Measurements from ENCODE around the gene MGAT3.

Gene MGAT3

GRCh38 chr22:39472570-39473556, 16.1 kb downstream of the MGAT3 start:
- no peaks in the 10 kb centered on the region for H3K36me3 ChIP-seq (ENCODE audit: insufficient read depth, low read length)
- H3K27me3 ChIP-seq (ENCODE audit: insufficient read depth, low read length), result no peaks in the 10 kb centered on the region
- no peak overlapping the region for H3K27ac ChIP-seq (ENCODE audit: low read depth, low read length)
- H3K4me1 ChIP-seq (ENCODE audit: control insufficient read depth, insufficient read depth, low read length, unreplicated experiment), result peaks cover 13% of the 10 kb centered on the region
- H2AFZ ChIP-seq (ENCODE audit: low read length, unreplicated experiment), result no peak overlapping the region
- H3K4me3 ChIP-seq (ENCODE audit: low read depth, low read length), result no peak overlapping the region
- H3K79me2 ChIP-seq (ENCODE audit: control insufficient read depth, insufficient read depth, low read length, unreplicated experiment), result no peaks in the 10 kb centered on the region

- Histone ChIP-seq H3K36me3 (ENCODE audit: insufficient read depth, low read length) (no peaks in the 10 kb centered on the region), H3K79me2 (ENCODE audit: control insufficient read depth, insufficient read depth, low read length, unreplicated experiment) (no peaks in the 10 kb centered on the region), H2AFZ (ENCODE audit: low read length, unreplicated experiment) (no peak overlapping the region), H3K4me3 (ENCODE audit: low read depth, low read length) (no peak overlapping the region), H3K4me1 (ENCODE audit: control insufficient read depth, insufficient read depth, low read length, unreplicated experiment) (peaks cover 13% of the 10 kb centered on the region), H3K27me3 (ENCODE audit: insufficient read depth, low read length) (no peaks in the 10 kb centered on the region), H3K27ac (ENCODE audit: low read depth, low read length) (no peak overlapping the region)
Observed at GRCh38 chr22:39473851-39474250, 17.0 kb downstream of the MGAT3 start.

GRCh38 chr22:39474351-39475111, 17.7 kb downstream of the MGAT3 start:
- no peak overlapping the region for H3K4me3 ChIP-seq (ENCODE audit: low read depth, low read length)
- H3K79me2 ChIP-seq (ENCODE audit: control insufficient read depth, insufficient read depth, low read length, unreplicated experiment), result no peaks in the 10 kb centered on the region
- H3K27me3 ChIP-seq (ENCODE audit: insufficient read depth, low read length), result no peaks in the 10 kb centered on the region
- H2AFZ ChIP-seq (ENCODE audit: low read length, unreplicated experiment), result no peak overlapping the region
- no peaks in the 10 kb centered on the region for H3K36me3 ChIP-seq (ENCODE audit: insufficient read depth, low read length)
- no peak overlapping the region for H3K27ac ChIP-seq (ENCODE audit: low read depth, low read length)
- H3K4me1 ChIP-seq (ENCODE audit: control insufficient read depth, insufficient read depth, low read length, unreplicated experiment), result peaks cover 13% of the 10 kb centered on the region

- Histone ChIP-seq H3K4me1 (ENCODE audit: control insufficient read depth, insufficient read depth, low read length, unreplicated experiment) (peaks cover 13% of the 10 kb centered on the region), H3K79me2 (ENCODE audit: control insufficient read depth, insufficient read depth, low read length, unreplicated experiment) (no peaks in the 10 kb centered on the region), H3K27ac (ENCODE audit: low read depth, low read length) (no peak overlapping the region), H2AFZ (ENCODE audit: low read length, unreplicated experiment) (no peak overlapping the region), H3K36me3 (ENCODE audit: insufficient read depth, low read length) (no peaks in the 10 kb centered on the region), H3K4me3 (ENCODE audit: low read depth, low read length) (no peak overlapping the region), H3K27me3 (ENCODE audit: insufficient read depth, low read length) (no peaks in the 10 kb centered on the region)
Observed at GRCh38 chr22:39475337-39475736, 18.5 kb downstream of the MGAT3 start.

- no peaks in the 10 kb centered on the region for H3K27me3 ChIP-seq (ENCODE audit: insufficient read depth, low read length)
- no peak overlapping the region for H2AFZ ChIP-seq (ENCODE audit: low read length, unreplicated experiment)
- H3K4me3 ChIP-seq (ENCODE audit: low read depth, low read length), result no peak overlapping the region
- H3K79me2 ChIP-seq (ENCODE audit: control insufficient read depth, insufficient read depth, low read length, unreplicated experiment), result no peaks in the 10 kb centered on the region
- peaks cover 13% of the 10 kb centered on the region for H3K4me1 ChIP-seq (ENCODE audit: control insufficient read depth, insufficient read depth, low read length, unreplicated experiment)
- H3K27ac ChIP-seq (ENCODE audit: low read depth, low read length), result no peak overlapping the region
- H3K36me3 ChIP-seq (ENCODE audit: insufficient read depth, low read length), result no peaks in the 10 kb centered on the region
Observed at GRCh38 chr22:39475902-39476301, 19.1 kb downstream of the MGAT3 start.

GRCh38 chr22:39476664-39477063, 19.9 kb downstream of the MGAT3 start:
- no peaks in the 10 kb centered on the region for H3K36me3 ChIP-seq (ENCODE audit: insufficient read depth, low read length)
- peaks cover 8% of the 10 kb centered on the region for H3K4me1 ChIP-seq (ENCODE audit: control insufficient read depth, insufficient read depth, low read length, unreplicated experiment)
- no peaks in the 10 kb centered on the region for H3K27me3 ChIP-seq (ENCODE audit: insufficient read depth, low read length)
- no peak overlapping the region for H3K27ac ChIP-seq (ENCODE audit: low read depth, low read length)
- H2AFZ ChIP-seq (ENCODE audit: low read length, unreplicated experiment), result no peak overlapping the region
- H3K79me2 ChIP-seq (ENCODE audit: control insufficient read depth, insufficient read depth, low read length, unreplicated experiment), result no peaks in the 10 kb centered on the region
- no peak overlapping the region for H3K4me3 ChIP-seq (ENCODE audit: low read depth, low read length)

- no peaks in the 10 kb centered on the region for H3K36me3 ChIP-seq (ENCODE audit: insufficient read depth, low read length)
Observed at GRCh38 chr22:39477542-39477941, 20.7 kb downstream of the MGAT3 start.

GRCh38 chr22:39478441-39478850, 21.6 kb downstream of the MGAT3 start:
- H3K4me3 ChIP-seq (ENCODE audit: low read depth, low read length), result no peak overlapping the region
- no peaks in the 10 kb centered on the region for H3K27me3 ChIP-seq (ENCODE audit: insufficient read depth, low read length)
- H3K27ac ChIP-seq (ENCODE audit: low read depth, low read length), result no peak overlapping the region
- H3K4me1 ChIP-seq (ENCODE audit: control insufficient read depth, insufficient read depth, low read length, unreplicated experiment), result no peaks in the 10 kb centered on the region
- no peaks in the 10 kb centered on the region for H3K36me3 ChIP-seq (ENCODE audit: insufficient read depth, low read length)
- H2AFZ ChIP-seq (ENCODE audit: low read length, unreplicated experiment), result no peak overlapping the region
- no peaks in the 10 kb centered on the region for H3K79me2 ChIP-seq (ENCODE audit: control insufficient read depth, insufficient read depth, low read length, unreplicated experiment)

More at GRCh38 chr22:39477542-39477941, 20.7 kb downstream of the MGAT3 start:
- H2AFZ ChIP-seq (ENCODE audit: low read length, unreplicated experiment), result no peak overlapping the region
- H3K4me3 ChIP-seq (ENCODE audit: low read depth, low read length), result no peak overlapping the region
- no peaks in the 10 kb centered on the region for H3K27me3 ChIP-seq (ENCODE audit: insufficient read depth, low read length)
- H3K27ac ChIP-seq (ENCODE audit: low read depth, low read length), result no peak overlapping the region
- H3K79me2 ChIP-seq (ENCODE audit: control insufficient read depth, insufficient read depth, low read length, unreplicated experiment), result no peaks in the 10 kb centered on the region
- H3K4me1 ChIP-seq (ENCODE audit: control insufficient read depth, insufficient read depth, low read length, unreplicated experiment), result no peaks in the 10 kb centered on the region

GRCh38 chr22:39479254-39479653, 22.4 kb downstream of the MGAT3 start:
- no peaks in the 10 kb centered on the region for H3K4me1 ChIP-seq (ENCODE audit: control insufficient read depth, insufficient read depth, low read length, unreplicated experiment)
- H3K27me3 ChIP-seq (ENCODE audit: insufficient read depth, low read length), result no peaks in the 10 kb centered on the region
- H3K27ac ChIP-seq (ENCODE audit: low read depth, low read length), result no peak overlapping the region
- no peak overlapping the region for H2AFZ ChIP-seq (ENCODE audit: low read length, unreplicated experiment)
- no peak overlapping the region for H3K4me3 ChIP-seq (ENCODE audit: low read depth, low read length)
- H3K79me2 ChIP-seq (ENCODE audit: control insufficient read depth, insufficient read depth, low read length, unreplicated experiment), result no peaks in the 10 kb centered on the region
- H3K36me3 ChIP-seq (ENCODE audit: insufficient read depth, low read length), result no peaks in the 10 kb centered on the region

- Histone ChIP-seq H3K4me1 (ENCODE audit: control insufficient read depth, insufficient read depth, low read length, unreplicated experiment) (no peaks in the 10 kb centered on the region), H3K4me3 (ENCODE audit: low read depth, low read length) (no peak overlapping the region), H3K36me3 (ENCODE audit: insufficient read depth, low read length) (no peaks in the 10 kb centered on the region), H3K79me2 (ENCODE audit: control insufficient read depth, insufficient read depth, low read length, unreplicated experiment) (no peaks in the 10 kb centered on the region), H3K27me3 (ENCODE audit: insufficient read depth, low read length) (no peaks in the 10 kb centered on the region), H3K27ac (ENCODE audit: low read depth, low read length) (no peak overlapping the region), H2AFZ (ENCODE audit: low read length, unreplicated experiment) (no peak overlapping the region)
Observed at GRCh38 chr22:39480557-39480956, 23.7 kb downstream of the MGAT3 start.

Data from ACC112 (cell line).